Small intestine (tissue), 7 donors: ENCODE results near the gene PRR3. TPM values are rescaled to one million over a fixed set of nuclear protein-coding genes. Genes with fewer than 3 reads are reported as not detected.
"Not testable (repeated sequence)": the region's sequence is repeated elsewhere in the genome, so short reads cannot be mapped to it uniquely, and the experiment has no call there.

Experiments
- DNase-seq, 2 donors: peaks; one replicate each; pipeline versions ENCODE4 v3.0.0 to v3.0.0-alpha.2; 2013
- FAIRE-seq: peaks from 2 replicates; lab custom pipeline; 2012; peaks lifted over from hg19 to GRCh38; lab: Jason Lieb, UNC
- H3K27ac ChIP-seq, 3 donors: one replicate each; pipeline ENCODE4 v1.5.1; 2013; ENCODE audit warnings: low read length in 2 of 3, mild to moderate bottlenecking in 2 of 3, control low read depth in 1 of 3, inconsistent platforms in 1 of 3, low read depth in 1 of 3, moderate library complexity in 1 of 3
- H3K27me3 ChIP-seq, 3 donors: one replicate each; pipeline ENCODE4 v1.6.1; 2013; ENCODE audit warnings: low read length in 3 of 3, inconsistent platforms in 1 of 3; ENCODE audit not compliant: control insufficient read depth in 3 of 3, insufficient read depth in 3 of 3
- H3K36me3 ChIP-seq, 3 donors: one replicate each; pipeline ENCODE4 v1.6.1; 2013; ENCODE audit warnings: low read length in 3 of 3, inconsistent platforms in 1 of 3, low read depth in 1 of 3, mild to moderate bottlenecking in 1 of 3, moderate library complexity in 1 of 3; ENCODE audit not compliant: control insufficient read depth in 3 of 3, insufficient read depth in 2 of 3
- H3K4me1 ChIP-seq, 3 donors: one replicate each; pipeline ENCODE4 v1.6.1; 2013; ENCODE audit warnings: low read length in 2 of 3, inconsistent platforms in 1 of 3, low read depth in 1 of 3, mild to moderate bottlenecking in 1 of 3, moderate library complexity in 1 of 3; ENCODE audit not compliant: control insufficient read depth in 3 of 3, insufficient read depth in 2 of 3
- H3K4me3 ChIP-seq, 3 donors: one replicate each; pipeline ENCODE4 v1.5.1; 2013; ENCODE audit warnings: low read length in 3 of 3, control low read depth in 1 of 3, inconsistent platforms in 1 of 3, low read depth in 1 of 3, mild to moderate bottlenecking in 1 of 3, moderate library complexity in 1 of 3
- H3K9me3 ChIP-seq, 2 donors: one replicate each; pipeline ENCODE4 v1.6.1; 2013; ENCODE audit warnings: low read depth in 1 of 2, low read length in 1 of 2; ENCODE audit not compliant: control insufficient read depth in 2 of 2, insufficient read depth in 1 of 2
- WGBS, 3 donors: extraction: QIAGEN DNeasy Blood & Tissue Kit; methylation state at CpG; one replicate each; pipeline ENCODE4 v1.1.7; 2013; 5-methylcytosine and 5-hydroxymethylcytosine counted together
- polyA plus RNA-seq, 4 donors: library from polyadenylated mRNA; stranded (reverse) in 3 of 4; unstranded in 1 of 4; fragments of 200-250 nt in 3 of 4; fragments of 120-200 nt in 1 of 4; gene quantifications; one replicate each; pipeline versions ENCODE4 v1.2.1 to v1.2.3, GENCODE V29; 2013
- donor health status: healthy with polysubstance abuse.
- donor health status: control.
- donor health status: control.
- donor health status: Bipolar disorder and iron deficiency.
- donor health status: healthy.

PRR3 gene
- polyA plus RNA-seq, 4 donors, result 3.6 to 15.2 (median 5.1) TPM

GRCh38 chr6:30591008-30591407 lies 33.9 kb downstream of the PRR3 start:
- Histone ChIP-seq H3K9me3 (no peaks in the 10 kb centered on the region), H3K4me3 (no peak overlapping the region), H3K4me1 (no peaks in the 10 kb centered on the region), H3K27ac (no peak overlapping the region), H3K27me3 (no peaks in the 10 kb centered on the region), H3K36me3 (peaks cover 17 to 72% (median 22%) of the 10 kb centered on the region in 3 donors)
- DNase-seq (no peak), FAIRE-seq (no peak)
- WGBS, 3 donors, result 37 to 65% (median 46%) methylated on average over 1 of the region's 1 CpG

- FAIRE-seq, result no peak
- no peaks in the 10 kb centered on the region for H3K27me3 ChIP-seq
- DNase-seq, result no peak
- H3K36me3 ChIP-seq, result peaks cover 10 to 66% (median 14%) of the 10 kb centered on the region in 3 donors
- H3K9me3 ChIP-seq, result no peaks in the 10 kb centered on the region
- H3K4me3 ChIP-seq, result no peak overlapping the region
- no peaks in the 10 kb centered on the region for H3K4me1 ChIP-seq
- H3K27ac ChIP-seq, result no peak overlapping the region
- 93 to 100% (median 100%) methylated on average over 1 of the region's 1 CpG for WGBS, 3 donors
Observed at GRCh38 chr6:30592287-30592686, 35.2 kb downstream of the PRR3 start.

GRCh38 chr6:30597315-30598144 lies 40.4 kb downstream of the PRR3 start:
- FAIRE-seq, H3K27ac ChIP-seq, H3K9me3 ChIP-seq, H3K4me1 ChIP-seq, H3K27me3 ChIP-seq, H3K4me3 ChIP-seq: not testable (repeated sequence)
- DNase-seq, result peak; percentile 80 to 85
- H3K36me3 ChIP-seq, result peaks cover 7 to 58% (median 17%) of the 10 kb centered on the region in 3 donors
- WGBS, 3 donors, result 68 to 77% (median 74%) methylated on average over 9 to 15 of the region's 15 CpGs

- 77 to 84% (median 78%) methylated on average over 12 of the region's 12 CpGs for WGBS, 3 donors
- Histone ChIP-seq H3K9me3 (no peaks in the 10 kb centered on the region), H3K27ac (no peak overlapping the region), H3K27me3 (no peaks in the 10 kb centered on the region), H3K4me1 (no peaks in the 10 kb centered on the region), H3K4me3 (no peak overlapping the region), H3K36me3 (peaks cover 21 to 64% (median 29%) of the 10 kb centered on the region in 3 donors)
- FAIRE-seq (no peak), DNase-seq (no peak)
Observed at GRCh38 chr6:30598912-30599624, 42.0 kb downstream of the PRR3 start.

- no peak for FAIRE-seq
Observed at GRCh38 chr6:30599625-30600324, 42.7 kb downstream of the PRR3 start.

GRCh38 chr6:30600451-30600961 lies 43.4 kb downstream of the PRR3 start:
- Histone ChIP-seq H3K9me3 (no peaks in the 10 kb centered on the region), H3K27ac (no peak overlapping the region), H3K36me3 (peaks cover 34 to 72% (median 37%) of the 10 kb centered on the region in 3 donors), H3K27me3 (no peaks in the 10 kb centered on the region), H3K4me3 (no peak overlapping the region), H3K4me1 (no peaks in the 10 kb centered on the region)
- WGBS, 3 donors, result 70 to 82% (median 80%) methylated on average over 10 of the region's 10 CpGs
- FAIRE-seq (no peak), DNase-seq (no peak)

More at GRCh38 chr6:30599625-30600324, 42.7 kb downstream of the PRR3 start:
- peaks cover 29 to 65% (median 35%) of the 10 kb centered on the region in 3 donors for H3K36me3 ChIP-seq
- 71 to 81% (median 71%) methylated on average over 13 of the region's 13 CpGs for WGBS, 3 donors
- no peak overlapping the region for H3K27ac ChIP-seq
- no peaks in the 10 kb centered on the region for H3K9me3 ChIP-seq
- DNase-seq, result no peak
- H3K27me3 ChIP-seq, result no peaks in the 10 kb centered on the region
- no peak overlapping the region for H3K4me3 ChIP-seq
- H3K4me1 ChIP-seq, result no peaks in the 10 kb centered on the region

GRCh38 chr6:30601436-30601814 lies 44.3 kb downstream of the PRR3 start:
- Histone ChIP-seq H3K27ac (no peak overlapping the region), H3K4me3 (no peak overlapping the region), H3K36me3 (peaks cover 41 to 80% (median 45%) of the 10 kb centered on the region in 3 donors), H3K27me3 (no peaks in the 10 kb centered on the region), H3K4me1 (no peaks in the 10 kb centered on the region), H3K9me3 (no peaks in the 10 kb centered on the region)
- 58 to 77% (median 73%) methylated on average over 6 of the region's 6 CpGs for WGBS, 3 donors
- no peak for DNase-seq
- no peak for FAIRE-seq
